SK-N-SH (cell line): Measurements from ENCODE around the gene SHE. TPM values are rescaled to one million over a fixed set of nuclear protein-coding genes. Genes with fewer than 3 reads are reported as not detected.

ENCODE experiments used
- CTCF ChIA-PET: fragments of 300-600, 350-600 bp; formaldehyde crosslinking; extraction: SDS; loops from one replicate; lab custom pipeline; 2021; lab: Yijun Ruan, JAX
- POLR2A ChIA-PET: fragments of 350-600 bp; sonication (Branson Sonifier 250); formaldehyde crosslinking; extraction: SDS; loops from one replicate; lab custom pipeline; 2020; ENCODE audit warnings: antibody characterized with exemption, inconsistent platforms; lab: Yijun Ruan, JAX
- DNase-seq: peaks from one replicate; pipeline ENCODE4 v3.0.0; 2012
- H2AFZ ChIP-seq: fragments of 200-600 bp; sonication (generic); 2 replicates; pipeline ENCODE4 v1.8.1; 2016; ENCODE audit warnings: antibody characterized with exemption, mild to moderate bottlenecking, low read depth
- H3F3A ChIP-seq: fragments of 200-600 bp; sonication (generic); replicated peaks from 2 replicates; pipeline ENCODE3; 2016; ENCODE audit warnings: antibody characterized with exemption, mild to moderate bottlenecking; ENCODE audit not compliant: insufficient read depth
- H3K27ac ChIP-seq, 2 experiments: fragments of 200-500 bp in 1 of 2; fragments of 200-600 bp in 1 of 2; sonication (Bioruptor generic) in 1 of 2; sonication (generic), shearing (Covaris generic) in 1 of 2; 2 replicates each; pipeline versions ENCODE4 v1.5.1 to v1.6.1; 2014 to 2016; ENCODE audit warnings: low read depth in 2 of 2, inconsistent platforms in 1 of 2, low read length in 1 of 2, mild to moderate bottlenecking in 1 of 2, mixed read lengths in 1 of 2
- H3K27me3 ChIP-seq: fragments of 200-600 bp; sonication (generic), shearing (Covaris generic); 2 replicates; pipeline ENCODE4 v1.6.1; 2016; ENCODE audit warnings: mixed run types; ENCODE audit not compliant: insufficient read depth
- H3K36me3 ChIP-seq, 2 experiments: fragments of 200-500 bp in 1 of 2; fragments of 200-600 bp in 1 of 2; sonication (Bioruptor generic) in 1 of 2; sonication (generic) in 1 of 2; replicated peaks in 1 of 2; 2 replicates each; pipeline versions ENCODE3 to v1.5.1; 2014 to 2016; ENCODE audit warnings: low read length in 1 of 2, mild to moderate bottlenecking in 1 of 2; ENCODE audit not compliant: insufficient read depth in 2 of 2, control insufficient read depth in 1 of 2
- H3K4me1 ChIP-seq, 2 experiments: fragments of 200-500 bp in 1 of 2; fragments of 200-600 bp in 1 of 2; sonication (Bioruptor generic) in 1 of 2; sonication (generic), shearing (Covaris generic) in 1 of 2; 2 replicates each; pipeline versions ENCODE4 v1.5.1 to v1.6.1; 2014 to 2016; ENCODE audit warnings: low read depth in 1 of 2, low read length in 1 of 2, mixed run types in 1 of 2; ENCODE audit not compliant: insufficient read depth in 2 of 2, control insufficient read depth in 1 of 2
- H3K4me2 ChIP-seq: fragments of 200-600 bp; sonication (generic), shearing (Covaris generic); 2 replicates; pipeline ENCODE4 v1.6.1; 2017; ENCODE audit warnings: mixed run types
- H3K4me3 ChIP-seq, 2 experiments: fragments of 200-500 bp in 1 of 2; fragments of 200-600 bp in 1 of 2; sonication (Bioruptor generic) in 1 of 2; sonication (generic), shearing (Covaris generic) in 1 of 2; 2 replicates each; pipeline versions ENCODE4 v1.5.1 to v1.8.1; 2014 to 2016; ENCODE audit warnings: low read depth in 2 of 2, inconsistent platforms in 1 of 2, low read length in 1 of 2, mild to moderate bottlenecking in 1 of 2, mixed read lengths in 1 of 2, moderate library complexity in 1 of 2
- H3K79me2 ChIP-seq: fragments of 200-600 bp; sonication (generic); 2 replicates; pipeline ENCODE4 v1.8.1; 2017; ENCODE audit warnings: mild to moderate bottlenecking; ENCODE audit not compliant: insufficient read depth
- H3K9ac ChIP-seq: fragments of 200-600 bp; sonication (generic); 2 replicates; pipeline ENCODE4 v1.6.1; 2017; ENCODE audit warnings: mixed run types
- H3K9me2 ChIP-seq: fragments of 200-600 bp; sonication (generic); 2 replicates; pipeline ENCODE4 v1.6.1; 2017; ENCODE audit warnings: mixed run types
- H3K9me3 ChIP-seq: fragments of 200-600 bp; sonication (generic); 2 replicates; pipeline ENCODE4 v1.6.1; 2017; ENCODE audit warnings: mixed run types, mild to moderate bottlenecking, moderate library complexity
- H4K20me1 ChIP-seq: fragments of 200-600 bp; sonication (generic); 2 replicates; pipeline ENCODE4 v1.6.1; 2017; ENCODE audit warnings: mild to moderate bottlenecking, mixed run types; ENCODE audit not compliant: insufficient read depth
- EP300 ChIP-seq, 2 experiments: IDR thresholded peaks; 2 replicates each; pipeline versions ENCODE4 v1.4.0 to v1.6.1; 2012; ENCODE audit warnings: borderline replicate concordance in 1 of 2, low read depth in 1 of 2, low read length in 1 of 2
- EZH2phosphoT487 ChIP-seq: fragments of 200-600 bp; sonication (generic); IDR thresholded peaks from 2 replicates; pipeline ENCODE4 v1.6.1; 2017; ENCODE audit warnings: low read depth, mixed run types, mild to moderate bottlenecking, antibody characterized with exemption, moderate library complexity, borderline replicate concordance
- FOXM1 ChIP-seq: IDR thresholded peaks from 2 replicates; pipeline ENCODE4 v1.4.0; 2012; ENCODE audit warnings: low read depth, mild to moderate bottlenecking
- GABPA ChIP-seq: IDR thresholded peaks from 2 replicates; pipeline ENCODE4 v1.4.0; 2012; ENCODE audit warnings: low read depth, mild to moderate bottlenecking
- GATA2 ChIP-seq: sonication (generic); formaldehyde crosslinking; IDR thresholded peaks from 2 replicates; pipeline ENCODE4 v1.5.0; 2020; ENCODE audit warnings: mild to moderate bottlenecking, missing genetic modification reagents
- JUND ChIP-seq: IDR thresholded peaks from 2 replicates; pipeline ENCODE4 v1.4.0; 2012
- MEF2A ChIP-seq: IDR thresholded peaks from 2 replicates; pipeline ENCODE4 v1.4.0; 2012; ENCODE audit warnings: low read depth, borderline replicate concordance
- MXI1 ChIP-seq: IDR thresholded peaks from 2 replicates; pipeline ENCODE4 v1.6.1; 2012; ENCODE audit warnings: mild to moderate bottlenecking, low read depth, low read length, improper control_type of control experiment
- NRF1 ChIP-seq: IDR thresholded peaks from 2 replicates; pipeline ENCODE4 v1.6.1; 2012; ENCODE audit warnings: low read depth, mild to moderate bottlenecking, low read length
- POLR2AphosphoS5 ChIP-seq: IDR thresholded peaks from 2 replicates; pipeline ENCODE4 v1.6.1; 2012; ENCODE audit warnings: low read depth, low read length
- RFX5 ChIP-seq: IDR thresholded peaks from 2 replicates; pipeline ENCODE4 v1.6.1; 2012; ENCODE audit warnings: mild to moderate bottlenecking, improper control_type of control experiment, low read length
- RXRA ChIP-seq: IDR thresholded peaks from 2 replicates; pipeline ENCODE4 v1.4.0; 2012; ENCODE audit warnings: low read depth, mild to moderate bottlenecking, borderline replicate concordance
- SIN3A ChIP-seq: IDR thresholded peaks from 2 replicates; pipeline ENCODE4 v1.6.1; 2012; ENCODE audit warnings: low read depth, mild to moderate bottlenecking, low read length, moderate library complexity, borderline replicate concordance
- SMC3 ChIP-seq: IDR thresholded peaks from 2 replicates; pipeline ENCODE4 v1.6.1; 2012; ENCODE audit warnings: low read depth, low read length, improper control_type of control experiment
- YY1 ChIP-seq: IDR thresholded peaks from 2 replicates; pipeline ENCODE4 v1.4.0; 2012; ENCODE audit warnings: low read depth, mild to moderate bottlenecking
- WGBS: methylation state at CpG from one replicate; pipeline ENCODE4 v1.1.6; 2017; ENCODE audit warnings: low lambda C conversion rate; 5-methylcytosine and 5-hydroxymethylcytosine counted together
- polyA plus RNA-seq, 3 experiments: library from polyadenylated mRNA; depleted of rRNA; stranded (reverse); fragments of >200 nt; gene quantifications; 2 replicates each; pipeline ENCODE4 v1.2.3, GENCODE V29; 2012
- TF ChIP-seq, protein P1 (sequence below): fragments of 150-350 bp; IDR thresholded peaks from 2 replicates; pipeline ENCODE4 v1.6.1; 2016; ENCODE audit warnings: mild to moderate bottlenecking, low read depth, low read length
- TF ChIP-seq, protein P2 (sequence below): fragments of 200-600 bp; sonication (generic); IDR thresholded peaks from 2 replicates; pipeline ENCODE4 v1.6.1; 2017; ENCODE audit warnings: antibody characterized with exemption, mild to moderate bottlenecking, moderate library complexity
- TF ChIP-seq, protein P3 (sequence below): IDR thresholded peaks from 2 replicates; pipeline ENCODE4 v1.4.0; 2012; ENCODE audit warnings: low read depth, borderline replicate concordance
- TF ChIP-seq, protein P4 (sequence below): IDR thresholded peaks from 2 replicates; pipeline ENCODE4 v1.4.0; 2012; ENCODE audit warnings: low read depth

The SHE gene
- polyA plus RNA-seq, 1 of the 3 experiments (the other 2 are of a cell fraction), result not detected

DNA sequence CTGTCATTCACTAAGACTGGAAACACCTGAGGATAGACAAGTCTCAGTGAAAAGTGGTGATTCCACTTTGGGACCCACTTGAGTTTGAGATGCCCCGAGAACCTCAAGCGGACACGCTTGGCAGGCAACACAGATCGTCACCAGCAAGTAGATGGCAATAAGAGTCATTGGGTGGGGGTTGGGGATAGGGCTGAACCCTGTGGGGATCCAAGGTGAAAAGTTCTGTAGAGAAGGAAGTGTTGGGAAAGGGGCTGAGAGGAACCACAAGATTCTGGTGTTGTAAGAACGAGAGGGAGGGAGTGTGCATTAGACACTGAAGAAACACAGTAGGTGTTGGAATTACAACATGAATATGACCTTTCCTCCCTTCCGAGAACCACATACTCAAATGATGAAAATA is 45.6 kb downstream of the SHE start (continued):
- TF ChIP-seq EZH2phosphoT487, result no peak
- TF ChIP-seq, protein P1, sequence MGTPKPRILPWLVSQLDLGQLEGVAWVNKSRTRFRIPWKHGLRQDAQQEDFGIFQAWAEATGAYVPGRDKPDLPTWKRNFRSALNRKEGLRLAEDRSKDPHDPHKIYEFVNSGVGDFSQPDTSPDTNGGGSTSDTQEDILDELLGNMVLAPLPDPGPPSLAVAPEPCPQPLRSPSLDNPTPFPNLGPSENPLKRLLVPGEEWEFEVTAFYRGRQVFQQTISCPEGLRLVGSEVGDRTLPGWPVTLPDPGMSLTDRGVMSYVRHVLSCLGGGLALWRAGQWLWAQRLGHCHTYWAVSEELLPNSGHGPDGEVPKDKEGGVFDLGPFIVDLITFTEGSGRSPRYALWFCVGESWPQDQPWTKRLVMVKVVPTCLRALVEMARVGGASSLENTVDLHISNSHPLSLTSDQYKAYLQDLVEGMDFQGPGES, result no peak
- TF ChIP-seq GATA2 (CRISPR knock-in tag), result no peak
- TF ChIP-seq EP300 (IDR thresholded peaks at IDR 0.05; ENCODE audit: borderline replicate concordance in 1 of 2, low read depth in 1 of 2, low read length in 1 of 2), result no peak

DNA sequence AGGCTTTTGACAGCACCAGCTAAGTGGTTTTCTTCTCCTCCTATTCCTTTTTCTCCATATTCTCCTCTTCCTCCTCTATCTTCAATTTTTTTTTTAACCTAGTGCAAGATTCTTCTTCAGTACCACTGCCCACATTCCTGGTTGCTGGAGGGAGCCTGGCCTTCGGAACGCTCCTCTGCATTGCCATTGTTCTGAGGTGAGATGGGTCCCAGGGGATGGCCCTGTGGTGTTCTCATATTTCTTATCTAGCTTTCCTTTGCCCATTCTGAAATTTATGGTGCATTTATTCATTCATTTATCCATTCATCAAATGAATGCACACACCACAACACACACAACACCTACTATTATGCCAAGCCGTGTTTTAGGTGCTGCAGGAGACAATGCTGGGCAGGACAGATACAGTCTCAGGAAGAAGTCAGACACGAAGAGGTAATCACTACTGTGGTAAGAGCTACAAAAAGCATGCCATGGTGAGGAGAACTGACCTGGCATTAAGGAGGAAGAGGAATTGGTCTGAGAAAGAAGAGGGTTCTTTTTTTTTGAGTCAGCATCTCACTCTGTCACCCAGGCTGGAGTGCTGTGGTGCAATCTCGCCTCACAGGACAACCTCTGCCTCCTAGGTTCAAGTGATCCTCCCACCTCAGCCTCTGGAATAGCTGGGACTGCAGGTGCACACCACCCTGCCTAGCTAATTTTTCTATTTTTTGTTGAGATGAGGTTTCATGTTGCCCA is 47.7 kb downstream of the SHE start:
- Histone ChIP-seq H3K36me3 (no peaks in the 10 kb centered on the region), H3K9me3 (no peaks in the 10 kb centered on the region), H3K27me3 (no peaks in the 10 kb centered on the region), H3K4me3 (no peak overlapping the region), H4K20me1 (no peaks in the 10 kb centered on the region), H3F3A (peaks cover 4% of the 10 kb centered on the region), H3K27ac (no peak overlapping the region), H3K9me2 (no peaks in the 10 kb centered on the region), H2AFZ (no peak overlapping the region), H3K4me1 (peaks cover 2 to 6% of the 10 kb centered on the region in 2 experiments; a peak in 1 of 4 replicates), H3K79me2 (no peaks in the 10 kb centered on the region), H3K4me2 (no peak overlapping the region), H3K9ac (no peak overlapping the region)
- 86% methylated on average over 5 of the region's 5 CpGs for WGBS
- ChIA-PET POLR2A (no interaction called here), CTCF (interaction anchor here (1.2 kb wide), 1 partner anchor 26 kb away, joined by 5 read pairs; no protein-coding TSS in a partner anchor)
- no peak for DNase-seq
- TF ChIP-seq GABPA, result no peak
- no peak for TF ChIP-seq SIN3A
- TF ChIP-seq SMC3, result no peak
- TF ChIP-seq, protein P2, sequence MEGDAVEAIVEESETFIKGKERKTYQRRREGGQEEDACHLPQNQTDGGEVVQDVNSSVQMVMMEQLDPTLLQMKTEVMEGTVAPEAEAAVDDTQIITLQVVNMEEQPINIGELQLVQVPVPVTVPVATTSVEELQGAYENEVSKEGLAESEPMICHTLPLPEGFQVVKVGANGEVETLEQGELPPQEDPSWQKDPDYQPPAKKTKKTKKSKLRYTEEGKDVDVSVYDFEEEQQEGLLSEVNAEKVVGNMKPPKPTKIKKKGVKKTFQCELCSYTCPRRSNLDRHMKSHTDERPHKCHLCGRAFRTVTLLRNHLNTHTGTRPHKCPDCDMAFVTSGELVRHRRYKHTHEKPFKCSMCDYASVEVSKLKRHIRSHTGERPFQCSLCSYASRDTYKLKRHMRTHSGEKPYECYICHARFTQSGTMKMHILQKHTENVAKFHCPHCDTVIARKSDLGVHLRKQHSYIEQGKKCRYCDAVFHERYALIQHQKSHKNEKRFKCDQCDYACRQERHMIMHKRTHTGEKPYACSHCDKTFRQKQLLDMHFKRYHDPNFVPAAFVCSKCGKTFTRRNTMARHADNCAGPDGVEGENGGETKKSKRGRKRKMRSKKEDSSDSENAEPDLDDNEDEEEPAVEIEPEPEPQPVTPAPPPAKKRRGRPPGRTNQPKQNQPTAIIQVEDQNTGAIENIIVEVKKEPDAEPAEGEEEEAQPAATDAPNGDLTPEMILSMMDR, result no peak
- no peak for TF ChIP-seq RFX5
- no peak for TF ChIP-seq JUND
- TF ChIP-seq FOXM1, result no peak
- no peak for TF ChIP-seq MXI1
- TF ChIP-seq MEF2A, result no peak
- TF ChIP-seq, protein P3, sequence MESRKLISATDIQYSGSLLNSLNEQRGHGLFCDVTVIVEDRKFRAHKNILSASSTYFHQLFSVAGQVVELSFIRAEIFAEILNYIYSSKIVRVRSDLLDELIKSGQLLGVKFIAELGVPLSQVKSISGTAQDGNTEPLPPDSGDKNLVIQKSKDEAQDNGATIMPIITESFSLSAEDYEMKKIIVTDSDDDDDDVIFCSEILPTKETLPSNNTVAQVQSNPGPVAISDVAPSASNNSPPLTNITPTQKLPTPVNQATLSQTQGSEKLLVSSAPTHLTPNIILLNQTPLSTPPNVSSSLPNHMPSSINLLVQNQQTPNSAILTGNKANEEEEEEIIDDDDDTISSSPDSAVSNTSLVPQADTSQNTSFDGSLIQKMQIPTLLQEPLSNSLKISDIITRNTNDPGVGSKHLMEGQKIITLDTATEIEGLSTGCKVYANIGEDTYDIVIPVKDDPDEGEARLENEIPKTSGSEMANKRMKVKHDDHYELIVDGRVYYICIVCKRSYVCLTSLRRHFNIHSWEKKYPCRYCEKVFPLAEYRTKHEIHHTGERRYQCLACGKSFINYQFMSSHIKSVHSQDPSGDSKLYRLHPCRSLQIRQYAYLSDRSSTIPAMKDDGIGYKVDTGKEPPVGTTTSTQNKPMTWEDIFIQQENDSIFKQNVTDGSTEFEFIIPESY, result no peak
- TF ChIP-seq YY1, result no peak
- no peak for TF ChIP-seq NRF1
- TF ChIP-seq, protein P4, sequence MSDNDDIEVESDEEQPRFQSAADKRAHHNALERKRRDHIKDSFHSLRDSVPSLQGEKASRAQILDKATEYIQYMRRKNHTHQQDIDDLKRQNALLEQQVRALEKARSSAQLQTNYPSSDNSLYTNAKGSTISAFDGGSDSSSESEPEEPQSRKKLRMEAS, result no peak
- no peak for TF ChIP-seq RXRA
- TF ChIP-seq POLR2AphosphoS5, result no peak
